Measurements from ENCODE around the gene ZNF417. TPM values are rescaled to one million over a fixed set of nuclear protein-coding genes. Genes with fewer than 3 reads are reported as not detected.

Gene ZNF417
- total and polyA plus RNA-seq, 2 of the 13 experiments (the other 11 are each of a cell fraction or from before 2014, with no cell fraction given): 2.9 to 13.7 TPM

DNA sequence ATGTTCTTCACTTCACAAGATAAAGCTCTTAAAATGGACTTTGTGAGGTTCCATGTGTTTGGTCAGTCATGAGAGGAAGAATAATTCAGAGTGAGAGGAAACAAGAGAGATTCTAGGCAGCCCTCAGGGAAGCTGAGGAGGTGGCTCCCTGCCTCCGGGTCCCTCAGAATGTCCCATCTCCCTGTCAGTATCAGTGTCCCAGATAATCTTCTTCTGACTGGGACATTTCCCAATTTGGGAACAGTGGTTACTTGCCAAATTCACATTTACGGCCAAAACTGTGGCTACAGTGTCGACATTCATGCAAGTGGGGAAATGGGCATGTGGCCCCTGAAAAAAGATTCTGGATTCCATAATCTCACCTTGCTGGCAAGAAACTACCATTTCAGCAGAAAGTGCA is 9.0 kb downstream of the ZNF417 start:
- intact Hi-C loops (cut with micrococcal nuclease; ENCODE audit: unreplicated experiment): no loop called here
- Histone ChIP-seq H4K20me1 (ENCODE audit: insufficient read depth, low read length) (no peaks in the 10 kb centered on the region), H3K27me3 (ENCODE audit: control insufficient read depth in 1 of 2, insufficient read depth in 2 of 2, low read length in 2 of 2) (no peaks in the 10 kb centered on the region), H3K9ac (ENCODE audit: insufficient read depth, low read depth, low read length) (no peak overlapping the region), H3K9me3 (ENCODE audit: low read length) (no peaks in the 10 kb centered on the region), H3K36me3 (replicated peaks in 1 of 2; ENCODE audit: control insufficient read depth in 1 of 2, insufficient read depth in 2 of 2, low read length in 2 of 2) (peaks cover 3 to 21% of the 10 kb centered on the region in 2 experiments; a peak in 4 of 5 replicates), H2AFZ (ENCODE audit: low read length) (no peak overlapping the region), H3K4me2 (ENCODE audit: low read depth, low read length) (no peak overlapping the region), H3K4me3 (replicated peaks in 1 of 3; ENCODE audit: insufficient read depth in 1 of 3, low read depth in 2 of 3, low read length in 3 of 3) (no peak overlapping the region), H3K4me1 (ENCODE audit: insufficient read depth, low read length) (peaks cover 12% of the 10 kb centered on the region), H3K79me2 (ENCODE audit: insufficient read depth, low read length) (no peaks in the 10 kb centered on the region), H3K27ac (ENCODE audit: extremely low read length, insufficient read depth, low read length) (no peak overlapping the region)
- CTCF ChIA-PET (ENCODE audit: low intra/inter-chr PET ratio, low total read pairs): no interaction called here
- 89% methylated on average over 3 of the region's 3 CpGs for WGBS (ENCODE audit: low lambda C conversion rate)
- TF ChIP-seq ZNF329 (CRISPR knock-in tag; IDR thresholded peaks at IDR 0.05; ENCODE audit: low read depth) (no peak), ZNF441 (CRISPR knock-in tag; IDR thresholded peaks at IDR 0.05; ENCODE audit: borderline replicate concordance) (no peak), MED8 (CRISPR knock-in tag; IDR thresholded peaks at IDR 0.05; ENCODE audit: insufficient replicate concordance) (no peak), ZBTB4 (CRISPR knock-in tag; IDR thresholded peaks at IDR 0.05; ENCODE audit: borderline replicate concordance) (no peak), JARID2 (CRISPR knock-in tag; IDR thresholded peaks at IDR 0.05; ENCODE audit: insufficient replicate concordance) (no peak)
- POLR2A ChIA-PET: no interaction called here
- FAIRE-seq (no peak), DNase-seq (ENCODE audit: low spot score) (no peak), ATAC-seq (no peak)
- in situ Hi-C loops (cut with HindIII; ENCODE audit: extremely low pct_ligation_motif_present, low pct_unique_long_range_greater_than_20kb): no loop called here
- no TSS peak for BruUV-seq (replicated peaks)

- intact Hi-C loops (cut with micrococcal nuclease; ENCODE audit: unreplicated experiment): no loop called here
- TF ChIP-seq ZNF253 (CRISPR knock-in tag; IDR thresholded peaks at IDR 0.05; ENCODE audit: borderline replicate concordance) (no peak), RBM39 (IDR thresholded peaks at IDR 0.05; ENCODE audit: low read depth, low read length, poor library complexity, severe bottlenecking) (no peak), GTF2F1 (IDR thresholded peaks at IDR 0.05; ENCODE audit: low read length) (no peak), ZNF383 (CRISPR knock-in tag; IDR thresholded peaks at IDR 0.05; ENCODE audit: borderline replicate concordance) (no peak)
- TF ChIP-seq, protein P1, sequence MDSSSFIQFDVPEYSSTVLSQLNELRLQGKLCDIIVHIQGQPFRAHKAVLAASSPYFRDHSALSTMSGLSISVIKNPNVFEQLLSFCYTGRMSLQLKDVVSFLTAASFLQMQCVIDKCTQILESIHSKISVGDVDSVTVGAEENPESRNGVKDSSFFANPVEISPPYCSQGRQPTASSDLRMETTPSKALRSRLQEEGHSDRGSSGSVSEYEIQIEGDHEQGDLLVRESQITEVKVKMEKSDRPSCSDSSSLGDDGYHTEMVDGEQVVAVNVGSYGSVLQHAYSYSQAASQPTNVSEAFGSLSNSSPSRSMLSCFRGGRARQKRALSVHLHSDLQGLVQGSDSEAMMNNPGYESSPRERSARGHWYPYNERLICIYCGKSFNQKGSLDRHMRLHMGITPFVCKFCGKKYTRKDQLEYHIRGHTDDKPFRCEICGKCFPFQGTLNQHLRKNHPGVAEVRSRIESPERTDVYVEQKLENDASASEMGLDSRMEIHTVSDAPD (CRISPR knock-in tag; IDR thresholded peaks at IDR 0.05): no peak
- TF ChIP-seq, protein P2, sequence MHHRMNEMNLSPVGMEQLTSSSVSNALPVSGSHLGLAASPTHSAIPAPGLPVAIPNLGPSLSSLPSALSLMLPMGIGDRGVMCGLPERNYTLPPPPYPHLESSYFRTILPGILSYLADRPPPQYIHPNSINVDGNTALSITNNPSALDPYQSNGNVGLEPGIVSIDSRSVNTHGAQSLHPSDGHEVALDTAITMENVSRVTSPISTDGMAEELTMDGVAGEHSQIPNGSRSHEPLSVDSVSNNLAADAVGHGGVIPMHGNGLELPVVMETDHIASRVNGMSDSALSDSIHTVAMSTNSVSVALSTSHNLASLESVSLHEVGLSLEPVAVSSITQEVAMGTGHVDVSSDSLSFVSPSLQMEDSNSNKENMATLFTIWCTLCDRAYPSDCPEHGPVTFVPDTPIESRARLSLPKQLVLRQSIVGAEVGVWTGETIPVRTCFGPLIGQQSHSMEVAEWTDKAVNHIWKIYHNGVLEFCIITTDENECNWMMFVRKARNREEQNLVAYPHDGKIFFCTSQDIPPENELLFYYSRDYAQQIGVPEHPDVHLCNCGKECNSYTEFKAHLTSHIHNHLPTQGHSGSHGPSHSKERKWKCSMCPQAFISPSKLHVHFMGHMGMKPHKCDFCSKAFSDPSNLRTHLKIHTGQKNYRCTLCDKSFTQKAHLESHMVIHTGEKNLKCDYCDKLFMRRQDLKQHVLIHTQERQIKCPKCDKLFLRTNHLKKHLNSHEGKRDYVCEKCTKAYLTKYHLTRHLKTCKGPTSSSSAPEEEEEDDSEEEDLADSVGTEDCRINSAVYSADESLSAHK (CRISPR knock-in tag; IDR thresholded peaks at IDR 0.05; ENCODE audit: borderline replicate concordance): no peak
Observed at GRCh38 chr19:57905258-57905657, 11.1 kb downstream of the ZNF417 start.

More at GRCh38 chr19:57905258-57905657, 11.1 kb downstream of the ZNF417 start:
- Histone ChIP-seq H2AFZ (ENCODE audit: low read length) (no peak overlapping the region), H3K9me3 (ENCODE audit: low read length) (no peaks in the 10 kb centered on the region), H3K36me3 (replicated peaks in 1 of 2; ENCODE audit: control insufficient read depth in 1 of 2, insufficient read depth in 2 of 2, low read length in 2 of 2) (peaks cover 2 to 11% of the 10 kb centered on the region in 2 experiments; a peak in 3 of 5 replicates), H3K4me1 (ENCODE audit: insufficient read depth, low read length) (peaks cover 12% of the 10 kb centered on the region), H3K79me2 (ENCODE audit: insufficient read depth, low read length) (no peaks in the 10 kb centered on the region), H4K20me1 (ENCODE audit: insufficient read depth, low read length) (no peaks in the 10 kb centered on the region), H3K27me3 (ENCODE audit: control insufficient read depth in 1 of 2, insufficient read depth in 2 of 2, low read length in 2 of 2) (no peaks in the 10 kb centered on the region), H3K4me3 (replicated peaks in 1 of 3; ENCODE audit: insufficient read depth in 1 of 3, low read depth in 2 of 3, low read length in 3 of 3) (no peak overlapping the region), H3K4me2 (ENCODE audit: low read depth, low read length) (no peak overlapping the region), H3K27ac (ENCODE audit: extremely low read length, insufficient read depth, low read length) (no peak overlapping the region), H3K9ac (ENCODE audit: insufficient read depth, low read depth, low read length) (no peak overlapping the region)
- in situ Hi-C loops (cut with HindIII; ENCODE audit: extremely low pct_ligation_motif_present, low pct_unique_long_range_greater_than_20kb): no loop called here
- WGBS (ENCODE audit: low lambda C conversion rate): 96% methylated on average over 6 of the region's 6 CpGs
- DNase-seq (ENCODE audit: low spot score) (no peak), FAIRE-seq (no peak), ATAC-seq (no peak)
- BruUV-seq (replicated peaks): no TSS peak
- POLR2A ChIA-PET: no interaction called here
- CTCF ChIA-PET (ENCODE audit: low intra/inter-chr PET ratio, low total read pairs): no interaction called here

Data from HepG2 (cell line).